K562 (cell line): ENCODE data around the gene SEC61G. TPM values are rescaled to one million over a fixed set of nuclear protein-coding genes. Genes with fewer than 3 reads are reported as not detected.

ENCODE experiments used
- ATAC-seq: fragments of 200-7000 bp; cut with Tn5 transposase; 3 replicates; pipeline ENCODE4 v1.9.1; 2020; ENCODE audit warnings: moderate library complexity
- BruUV-seq: library from RNA; stranded (reverse); fragments of 400-500 nt; replicated peaks from 2 replicates; lab custom pipeline; 2021; lab: Mats Ljungman, UMichigan
- CTCF ChIA-PET: fragments of 300-600 bp; formaldehyde crosslinking; extraction: SDS; loops from one replicate; lab custom pipeline; 2021; ENCODE audit warnings: low intra/inter-chr PET ratio; lab: Yijun Ruan, JAX
- POLR2A ChIA-PET: fragments of 300-600, 350-650 bp; sonication (Branson Sonifier 250); formaldehyde crosslinking; extraction: SDS; loops from one replicate; lab custom pipeline; 2021; ENCODE audit warnings: antibody characterized with exemption, inconsistent platforms; lab: Yijun Ruan, JAX
- DNase-seq, 4 experiments: peaks; one replicate each; pipeline versions ENCODE4 v3.0.0 to v3.0.0-alpha.2; 2011 to 2018; ENCODE audit warnings: low spot score in 3 of 4, mixed read lengths in 3 of 4; ENCODE audit errors: extremely low read depth in 1 of 4
- FAIRE-seq: peaks from 2 replicates; lab custom pipeline; 2011; peaks lifted over from hg19 to GRCh38; lab: Jason Lieb, UNC
- H2AFZ ChIP-seq: 2 replicates; pipeline ENCODE4 v1.6.0; 2011; ENCODE audit warnings: low read depth, low read length, control low read depth, inconsistent platforms
- H3K27ac ChIP-seq: fragments of 200-600 bp; 3 replicates; pipeline ENCODE4 v1.8.0; 2011; ENCODE audit warnings: low read depth, mild to moderate bottlenecking, control low read depth, inconsistent platforms, low read length, moderate library complexity, mixed read lengths; ENCODE audit errors: extremely low read depth
- H3K27me3 ChIP-seq, 2 experiments: fragments of 300-600 bp in 1 of 2; 2 replicates in 1 of 2; 3 replicates in 1 of 2; pipeline versions ENCODE4 v1.6.0 to v1.8.0; 2011; ENCODE audit warnings: inconsistent platforms in 2 of 2, low read length in 2 of 2, mild to moderate bottlenecking in 1 of 2, mixed read lengths in 1 of 2, moderate library complexity in 1 of 2; ENCODE audit not compliant: control insufficient read depth in 2 of 2, insufficient read depth in 2 of 2
- H3K36me3 ChIP-seq: fragments of 300-600 bp; 3 replicates; pipeline ENCODE4 v1.8.0; 2011; ENCODE audit warnings: mild to moderate bottlenecking, low read length, inconsistent platforms; ENCODE audit not compliant: control insufficient read depth, insufficient read depth
- H3K4me1 ChIP-seq, 2 experiments: fragments of 200-600 bp in 1 of 2; replicated peaks in 1 of 2; 2 replicates in 1 of 2; 3 replicates in 1 of 2; pipeline versions ENCODE4 v1.5.1 to v1.8.0; 2011; ENCODE audit warnings: inconsistent platforms in 2 of 2, low read length in 2 of 2, mild to moderate bottlenecking in 1 of 2, mixed read lengths in 1 of 2, moderate library complexity in 1 of 2; ENCODE audit not compliant: control insufficient read depth in 2 of 2, insufficient read depth in 2 of 2
- H3K4me2 ChIP-seq: 2 replicates; pipeline ENCODE4 v1.6.1; 2011; ENCODE audit warnings: low read length, control low read depth, inconsistent platforms, mixed read lengths; ENCODE audit not compliant: insufficient read depth
- H3K4me3 ChIP-seq: fragments of 200-600 bp; sonication (generic), shearing (Covaris generic); 2 replicates; pipeline ENCODE4 v1.5.1; 2016; ENCODE audit warnings: control low read depth, inconsistent platforms
- H3K79me2 ChIP-seq: fragments of 200-600 bp; 3 replicates; pipeline ENCODE4 v1.8.0; 2011; ENCODE audit warnings: low read length, inconsistent platforms; ENCODE audit not compliant: control insufficient read depth, insufficient read depth
- H3K9ac ChIP-seq, 2 experiments: 2 replicates each; pipeline versions ENCODE4 v1.6.0 to v1.6.1; 2011; ENCODE audit warnings: low read depth in 2 of 2, low read length in 2 of 2, control low read depth in 1 of 2, inconsistent platforms in 1 of 2, mild to moderate bottlenecking in 1 of 2, mixed read lengths in 1 of 2; ENCODE audit not compliant: insufficient read depth in 1 of 2
- H3K9me1 ChIP-seq: one replicate; pipeline ENCODE4 v1.6.0; 2011; ENCODE audit warnings: inconsistent platforms, mild to moderate bottlenecking, low read length, moderate library complexity; ENCODE audit not compliant: control insufficient read depth, insufficient read depth
- H3K9me3 ChIP-seq: replicated peaks from 2 replicates; pipeline ENCODE4 v1.5.1; 2011; ENCODE audit warnings: low read depth, low read length, inconsistent platforms; ENCODE audit not compliant: control insufficient read depth, insufficient read depth
- H4K20me1 ChIP-seq: replicated peaks from 2 replicates; pipeline ENCODE4 v1.6.1; 2011; ENCODE audit warnings: low read length, inconsistent platforms, mixed read lengths; ENCODE audit not compliant: control insufficient read depth, insufficient read depth
- ILK ChIP-seq: fragments of 450-650 bp; IDR thresholded peaks from 2 replicates; pipeline ENCODE4 v1.6.1; 2016; ENCODE audit warnings: missing genetic modification characterization, low read depth, mild to moderate bottlenecking, missing compliant biosample characterization, moderate library complexity, borderline replicate concordance
- NCOA4 ChIP-seq: fragments of 450-650 bp; IDR thresholded peaks from 2 replicates; pipeline ENCODE4 v1.6.1; 2018; ENCODE audit warnings: mild to moderate bottlenecking; ENCODE audit not compliant: partially characterized antibody
- POLR2B ChIP-seq: fragments of 450-650 bp; IDR thresholded peaks from 2 replicates; pipeline ENCODE4 v1.6.1; 2018; ENCODE audit warnings: low read depth; ENCODE audit not compliant: partially characterized antibody
- SNAPC5 ChIP-seq: fragments of 250-450 bp; sonication (Bioruptor Pico); IDR thresholded peaks from 2 replicates; pipeline ENCODE4 v1.8.0; 2021; ENCODE audit warnings: moderate library complexity, mild to moderate bottlenecking, inconsistent platforms
- TSC22D4 ChIP-seq: fragments of 450-650 bp; IDR thresholded peaks from 2 replicates; pipeline ENCODE4 v1.6.1; 2016; ENCODE audit warnings: missing genetic modification characterization, missing biosample characterization, control low read depth
- WGBS: fragments of 100-300 bp; shearing (Covaris generic); methylation state at CpG from one replicate; pipeline ENCODE4 v1.1.6; 2016; ENCODE audit warnings: low coverage, mixed read lengths; ENCODE audit not compliant: insufficient coverage; ENCODE audit errors: missing lambda C conversion rate; 5-methylcytosine and 5-hydroxymethylcytosine counted together
- in situ Hi-C: fragments of 300-500 bp; cut with MboI; formaldehyde crosslinking; loops from 4 replicates; pipeline ENCODE4 v1.15.0; 2018; ENCODE audit warnings: inconsistent platforms, mixed read lengths
- intact Hi-C: fragments of 100-400 bp; cut with micrococcal nuclease; formaldehyde crosslinking; loops from 2 replicates; pipeline ENCODE4 v1.14.2; 2022
- polyA plus RNA-seq, 8 experiments: library from polyadenylated mRNA; depleted of rRNA in 4 of 8; stranded (reverse) in 5 of 8; unstranded in 3 of 8; fragments of >200 nt; fragmentation: Nextera tagmentation in 2 of 8; fragmentation: Illumina TruSeq in 1 of 8; extraction: Ambion mirVana in 2 of 8; extraction: Trizol in 1 of 8; gene quantifications; 2 replicates each; pipeline versions ENCODE4 v1.2.1 to v1.2.3, GENCODE V29; 2011 to 2014; ENCODE audit warnings: inconsistent platforms in 1 of 8, missing spikeins in 1 of 8
- total RNA-seq, 7 experiments: library from RNA; depleted of rRNA in 6 of 7; stranded (reverse); fragments of >200 nt in 6 of 7; fragmentation: Illumina TruSeq in 2 of 7; extraction: Trizol in 2 of 7; gene quantifications; 2 replicates each; pipeline versions ENCODE4 v1.2.1 to v1.2.3, GENCODE V29; 2011 to 2021; ENCODE audit warnings: low replicate concordance in 1 of 7

SEC61G gene
- total and polyA plus RNA-seq, 9 of the 15 experiments (the other 6 are each of a cell fraction or from before 2014, with no cell fraction given) = 138 to 565 (median 223) TPM

DNA sequence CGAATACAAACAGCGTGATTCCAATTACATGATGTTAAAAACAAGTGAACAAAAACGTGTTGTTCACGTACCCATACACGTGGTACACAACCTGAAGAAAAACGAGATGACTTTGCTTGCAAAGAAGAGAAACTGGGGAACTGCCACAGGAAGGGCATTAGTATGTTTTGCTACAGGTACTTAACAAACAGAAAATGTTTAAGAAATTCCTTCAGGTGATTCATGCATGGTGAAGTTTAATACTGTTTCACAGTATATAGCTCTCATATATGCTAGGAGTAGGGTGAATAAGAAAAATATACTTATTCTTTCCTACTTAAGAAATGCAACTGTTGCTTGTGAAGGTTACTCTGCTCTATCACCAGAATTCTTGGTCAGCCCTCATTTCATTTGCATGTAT, 9.8 kb downstream of the SEC61G start (continued):
- TF ChIP-seq TSC22D4 (tag) (no peak), NCOA4 (no peak), SNAPC5 (no peak)

- no TSS peak for BruUV-seq
- in situ Hi-C loops = no loop called here
- peak; percentile 23 for TF ChIP-seq POLR2B
- no peak for TF ChIP-seq ILK (tag)
- Histone ChIP-seq H3K9ac (no peak overlapping the region), H3K4me1 (peaks cover 0 to 6% of the 10 kb centered on the region in 2 experiments; a peak in 1 of 5 replicates), H3K9me1 (no peaks in the 10 kb centered on the region), H3K4me3 (no peak overlapping the region), H3K79me2 (no peaks in the 10 kb centered on the region), H3K4me2 (no peak overlapping the region), H3K27me3 (no peaks in the 10 kb centered on the region), H2AFZ (no peak overlapping the region), H3K9me3 (no peaks in the 10 kb centered on the region), H3K36me3 (peaks cover 39% of the 10 kb centered on the region), H4K20me1 (peaks cover 5% of the 10 kb centered on the region; the same call in 1 of the 2 replicates), H3K27ac (no peak overlapping the region)
- 72% methylated on average over 5 of the region's 5 CpGs for WGBS
- intact Hi-C loops = no loop called here
- FAIRE-seq (no peak), ATAC-seq (no peak), DNase-seq (no peak)
- ChIA-PET CTCF (no interaction called here), POLR2A (interaction anchor here (1.6 kb wide), 1 partner anchor 12 kb away, joined by 7 read pairs; the partner anchor contains the start of gene SEC61G)
These were observed 11.8 kb downstream of the SEC61G start for GRCh38 chr7:54747234-54747633.
